GM23338 (cell line): ENCODE data around the gene NPTXR.

Experiments used
- CREB1 ChIP-seq: fragments of 250-450 bp; sonication (Bioruptor Pico); IDR thresholded peaks from 2 replicates; pipeline ENCODE4 v1.5.0; 2020; ENCODE audit warnings: low read depth, mild to moderate bottlenecking, moderate library complexity
- EZH2 ChIP-seq: fragments of 200-600 bp; sonication (generic); IDR thresholded peaks from one replicate; pipeline ENCODE4 v1.8.0; 2017; ENCODE audit warnings: antibody characterized with exemption, mild to moderate bottlenecking, low read depth; ENCODE audit not compliant: unreplicated experiment
- EZH2phosphoT487 ChIP-seq: fragments of 200-600 bp; sonication (generic); IDR thresholded peaks from one replicate; pipeline ENCODE4 v1.8.1; 2018; ENCODE audit warnings: antibody characterized with exemption; ENCODE audit not compliant: unreplicated experiment
- JUNB ChIP-seq: IDR thresholded peaks from one replicate; pipeline ENCODE4 v1.6.1; 2016; ENCODE audit warnings: antibody characterized with exemption; ENCODE audit not compliant: unreplicated experiment
- NANOG ChIP-seq: IDR thresholded peaks from 2 replicates; pipeline ENCODE4 v1.6.1; 2016; ENCODE audit warnings: antibody characterized with exemption, borderline replicate concordance
- POLR2AphosphoS5 ChIP-seq: IDR thresholded peaks from 2 replicates; pipeline ENCODE4 v1.6.1; 2016; ENCODE audit warnings: antibody characterized with exemption, low read depth
- STAT1 ChIP-seq: IDR thresholded peaks from one replicate; pipeline ENCODE4 v1.6.1; 2016; ENCODE audit warnings: antibody characterized with exemption; ENCODE audit not compliant: unreplicated experiment
- ZNF114 ChIP-seq: fragments of 250-450 bp; sonication (Bioruptor Pico); IDR thresholded peaks from 2 replicates; pipeline ENCODE4 v1.5.0; 2020; ENCODE audit warnings: mild to moderate bottlenecking, moderate library complexity
- ZNF331 ChIP-seq: fragments of 250-450 bp; sonication (Bioruptor Pico); IDR thresholded peaks from 2 replicates; pipeline ENCODE4 v1.5.0; 2020; ENCODE audit warnings: low read depth, mild to moderate bottlenecking, moderate library complexity
- TF ChIP-seq, protein P1 (sequence below): IDR thresholded peaks from one replicate; pipeline ENCODE4 v1.6.1; 2018; ENCODE audit warnings: antibody characterized with exemption; ENCODE audit not compliant: unreplicated experiment
- TF ChIP-seq, protein P2 (sequence below), 2 experiments: fragments of 200-600 bp in 1 of 2; sonication (generic) in 1 of 2; conservative IDR thresholded peaks; 2 replicates each; pipeline versions ENCODE4 v1.5.1 to v1.6.1; 2016 to 2017; ENCODE audit warnings: antibody characterized with exemption in 2 of 2, low read depth in 2 of 2, mild to moderate bottlenecking in 2 of 2, moderate library complexity in 1 of 2
- TF ChIP-seq, protein P3 (sequence below): IDR thresholded peaks from 2 replicates; pipeline ENCODE4 v1.6.1; 2016; ENCODE audit warnings: antibody characterized with exemption
- TF ChIP-seq, protein P4 (sequence below): fragments of 250-450 bp; sonication (Bioruptor Pico); IDR thresholded peaks from 2 replicates; pipeline ENCODE4 v1.5.0; 2020; ENCODE audit warnings: mild to moderate bottlenecking, moderate library complexity

DNA sequence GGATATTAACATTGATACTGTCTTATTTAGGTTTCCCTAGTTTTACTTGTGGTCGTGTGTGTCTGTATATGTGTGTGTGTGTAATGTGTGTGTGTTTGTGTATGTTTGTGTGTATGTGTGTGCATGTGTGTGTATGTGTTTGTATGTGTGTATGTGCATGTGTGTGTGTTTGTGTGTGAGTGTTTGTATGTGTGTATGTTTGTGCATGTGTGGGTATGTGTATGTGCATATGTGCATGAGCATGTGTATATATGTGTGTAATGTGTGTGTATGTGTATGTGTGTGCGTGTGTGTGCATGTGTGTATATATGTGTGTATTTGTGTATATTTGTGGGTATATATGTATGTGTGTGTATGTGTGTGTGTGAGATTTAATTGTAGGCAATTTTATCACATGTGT, 32.6 kb downstream of the NPTXR start:
- no peak for TF ChIP-seq EZH2phosphoT487
- no peak for TF ChIP-seq POLR2AphosphoS5
- TF ChIP-seq, protein P1, sequence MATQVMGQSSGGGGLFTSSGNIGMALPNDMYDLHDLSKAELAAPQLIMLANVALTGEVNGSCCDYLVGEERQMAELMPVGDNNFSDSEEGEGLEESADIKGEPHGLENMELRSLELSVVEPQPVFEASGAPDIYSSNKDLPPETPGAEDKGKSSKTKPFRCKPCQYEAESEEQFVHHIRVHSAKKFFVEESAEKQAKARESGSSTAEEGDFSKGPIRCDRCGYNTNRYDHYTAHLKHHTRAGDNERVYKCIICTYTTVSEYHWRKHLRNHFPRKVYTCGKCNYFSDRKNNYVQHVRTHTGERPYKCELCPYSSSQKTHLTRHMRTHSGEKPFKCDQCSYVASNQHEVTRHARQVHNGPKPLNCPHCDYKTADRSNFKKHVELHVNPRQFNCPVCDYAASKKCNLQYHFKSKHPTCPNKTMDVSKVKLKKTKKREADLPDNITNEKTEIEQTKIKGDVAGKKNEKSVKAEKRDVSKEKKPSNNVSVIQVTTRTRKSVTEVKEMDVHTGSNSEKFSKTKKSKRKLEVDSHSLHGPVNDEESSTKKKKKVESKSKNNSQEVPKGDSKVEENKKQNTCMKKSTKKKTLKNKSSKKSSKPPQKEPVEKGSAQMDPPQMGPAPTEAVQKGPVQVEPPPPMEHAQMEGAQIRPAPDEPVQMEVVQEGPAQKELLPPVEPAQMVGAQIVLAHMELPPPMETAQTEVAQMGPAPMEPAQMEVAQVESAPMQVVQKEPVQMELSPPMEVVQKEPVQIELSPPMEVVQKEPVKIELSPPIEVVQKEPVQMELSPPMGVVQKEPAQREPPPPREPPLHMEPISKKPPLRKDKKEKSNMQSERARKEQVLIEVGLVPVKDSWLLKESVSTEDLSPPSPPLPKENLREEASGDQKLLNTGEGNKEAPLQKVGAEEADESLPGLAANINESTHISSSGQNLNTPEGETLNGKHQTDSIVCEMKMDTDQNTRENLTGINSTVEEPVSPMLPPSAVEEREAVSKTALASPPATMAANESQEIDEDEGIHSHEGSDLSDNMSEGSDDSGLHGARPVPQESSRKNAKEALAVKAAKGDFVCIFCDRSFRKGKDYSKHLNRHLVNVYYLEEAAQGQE, result no peak
- TF ChIP-seq, protein P2, sequence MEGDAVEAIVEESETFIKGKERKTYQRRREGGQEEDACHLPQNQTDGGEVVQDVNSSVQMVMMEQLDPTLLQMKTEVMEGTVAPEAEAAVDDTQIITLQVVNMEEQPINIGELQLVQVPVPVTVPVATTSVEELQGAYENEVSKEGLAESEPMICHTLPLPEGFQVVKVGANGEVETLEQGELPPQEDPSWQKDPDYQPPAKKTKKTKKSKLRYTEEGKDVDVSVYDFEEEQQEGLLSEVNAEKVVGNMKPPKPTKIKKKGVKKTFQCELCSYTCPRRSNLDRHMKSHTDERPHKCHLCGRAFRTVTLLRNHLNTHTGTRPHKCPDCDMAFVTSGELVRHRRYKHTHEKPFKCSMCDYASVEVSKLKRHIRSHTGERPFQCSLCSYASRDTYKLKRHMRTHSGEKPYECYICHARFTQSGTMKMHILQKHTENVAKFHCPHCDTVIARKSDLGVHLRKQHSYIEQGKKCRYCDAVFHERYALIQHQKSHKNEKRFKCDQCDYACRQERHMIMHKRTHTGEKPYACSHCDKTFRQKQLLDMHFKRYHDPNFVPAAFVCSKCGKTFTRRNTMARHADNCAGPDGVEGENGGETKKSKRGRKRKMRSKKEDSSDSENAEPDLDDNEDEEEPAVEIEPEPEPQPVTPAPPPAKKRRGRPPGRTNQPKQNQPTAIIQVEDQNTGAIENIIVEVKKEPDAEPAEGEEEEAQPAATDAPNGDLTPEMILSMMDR (conservative IDR thresholded peaks at IDR 0.05; ENCODE audit: low read depth in 2 of 2), result no peak
- no peak for TF ChIP-seq STAT1
- TF ChIP-seq JUNB, result no peak
- TF ChIP-seq EZH2, result no peak
- no peak for TF ChIP-seq ZNF114 (CRISPR knock-in tag)
- TF ChIP-seq, protein P3, sequence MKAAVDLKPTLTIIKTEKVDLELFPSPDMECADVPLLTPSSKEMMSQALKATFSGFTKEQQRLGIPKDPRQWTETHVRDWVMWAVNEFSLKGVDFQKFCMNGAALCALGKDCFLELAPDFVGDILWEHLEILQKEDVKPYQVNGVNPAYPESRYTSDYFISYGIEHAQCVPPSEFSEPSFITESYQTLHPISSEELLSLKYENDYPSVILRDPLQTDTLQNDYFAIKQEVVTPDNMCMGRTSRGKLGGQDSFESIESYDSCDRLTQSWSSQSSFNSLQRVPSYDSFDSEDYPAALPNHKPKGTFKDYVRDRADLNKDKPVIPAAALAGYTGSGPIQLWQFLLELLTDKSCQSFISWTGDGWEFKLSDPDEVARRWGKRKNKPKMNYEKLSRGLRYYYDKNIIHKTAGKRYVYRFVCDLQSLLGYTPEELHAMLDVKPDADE, result no peak
- TF ChIP-seq CREB1 (CRISPR knock-in tag), result no peak
- TF ChIP-seq, protein P4, sequence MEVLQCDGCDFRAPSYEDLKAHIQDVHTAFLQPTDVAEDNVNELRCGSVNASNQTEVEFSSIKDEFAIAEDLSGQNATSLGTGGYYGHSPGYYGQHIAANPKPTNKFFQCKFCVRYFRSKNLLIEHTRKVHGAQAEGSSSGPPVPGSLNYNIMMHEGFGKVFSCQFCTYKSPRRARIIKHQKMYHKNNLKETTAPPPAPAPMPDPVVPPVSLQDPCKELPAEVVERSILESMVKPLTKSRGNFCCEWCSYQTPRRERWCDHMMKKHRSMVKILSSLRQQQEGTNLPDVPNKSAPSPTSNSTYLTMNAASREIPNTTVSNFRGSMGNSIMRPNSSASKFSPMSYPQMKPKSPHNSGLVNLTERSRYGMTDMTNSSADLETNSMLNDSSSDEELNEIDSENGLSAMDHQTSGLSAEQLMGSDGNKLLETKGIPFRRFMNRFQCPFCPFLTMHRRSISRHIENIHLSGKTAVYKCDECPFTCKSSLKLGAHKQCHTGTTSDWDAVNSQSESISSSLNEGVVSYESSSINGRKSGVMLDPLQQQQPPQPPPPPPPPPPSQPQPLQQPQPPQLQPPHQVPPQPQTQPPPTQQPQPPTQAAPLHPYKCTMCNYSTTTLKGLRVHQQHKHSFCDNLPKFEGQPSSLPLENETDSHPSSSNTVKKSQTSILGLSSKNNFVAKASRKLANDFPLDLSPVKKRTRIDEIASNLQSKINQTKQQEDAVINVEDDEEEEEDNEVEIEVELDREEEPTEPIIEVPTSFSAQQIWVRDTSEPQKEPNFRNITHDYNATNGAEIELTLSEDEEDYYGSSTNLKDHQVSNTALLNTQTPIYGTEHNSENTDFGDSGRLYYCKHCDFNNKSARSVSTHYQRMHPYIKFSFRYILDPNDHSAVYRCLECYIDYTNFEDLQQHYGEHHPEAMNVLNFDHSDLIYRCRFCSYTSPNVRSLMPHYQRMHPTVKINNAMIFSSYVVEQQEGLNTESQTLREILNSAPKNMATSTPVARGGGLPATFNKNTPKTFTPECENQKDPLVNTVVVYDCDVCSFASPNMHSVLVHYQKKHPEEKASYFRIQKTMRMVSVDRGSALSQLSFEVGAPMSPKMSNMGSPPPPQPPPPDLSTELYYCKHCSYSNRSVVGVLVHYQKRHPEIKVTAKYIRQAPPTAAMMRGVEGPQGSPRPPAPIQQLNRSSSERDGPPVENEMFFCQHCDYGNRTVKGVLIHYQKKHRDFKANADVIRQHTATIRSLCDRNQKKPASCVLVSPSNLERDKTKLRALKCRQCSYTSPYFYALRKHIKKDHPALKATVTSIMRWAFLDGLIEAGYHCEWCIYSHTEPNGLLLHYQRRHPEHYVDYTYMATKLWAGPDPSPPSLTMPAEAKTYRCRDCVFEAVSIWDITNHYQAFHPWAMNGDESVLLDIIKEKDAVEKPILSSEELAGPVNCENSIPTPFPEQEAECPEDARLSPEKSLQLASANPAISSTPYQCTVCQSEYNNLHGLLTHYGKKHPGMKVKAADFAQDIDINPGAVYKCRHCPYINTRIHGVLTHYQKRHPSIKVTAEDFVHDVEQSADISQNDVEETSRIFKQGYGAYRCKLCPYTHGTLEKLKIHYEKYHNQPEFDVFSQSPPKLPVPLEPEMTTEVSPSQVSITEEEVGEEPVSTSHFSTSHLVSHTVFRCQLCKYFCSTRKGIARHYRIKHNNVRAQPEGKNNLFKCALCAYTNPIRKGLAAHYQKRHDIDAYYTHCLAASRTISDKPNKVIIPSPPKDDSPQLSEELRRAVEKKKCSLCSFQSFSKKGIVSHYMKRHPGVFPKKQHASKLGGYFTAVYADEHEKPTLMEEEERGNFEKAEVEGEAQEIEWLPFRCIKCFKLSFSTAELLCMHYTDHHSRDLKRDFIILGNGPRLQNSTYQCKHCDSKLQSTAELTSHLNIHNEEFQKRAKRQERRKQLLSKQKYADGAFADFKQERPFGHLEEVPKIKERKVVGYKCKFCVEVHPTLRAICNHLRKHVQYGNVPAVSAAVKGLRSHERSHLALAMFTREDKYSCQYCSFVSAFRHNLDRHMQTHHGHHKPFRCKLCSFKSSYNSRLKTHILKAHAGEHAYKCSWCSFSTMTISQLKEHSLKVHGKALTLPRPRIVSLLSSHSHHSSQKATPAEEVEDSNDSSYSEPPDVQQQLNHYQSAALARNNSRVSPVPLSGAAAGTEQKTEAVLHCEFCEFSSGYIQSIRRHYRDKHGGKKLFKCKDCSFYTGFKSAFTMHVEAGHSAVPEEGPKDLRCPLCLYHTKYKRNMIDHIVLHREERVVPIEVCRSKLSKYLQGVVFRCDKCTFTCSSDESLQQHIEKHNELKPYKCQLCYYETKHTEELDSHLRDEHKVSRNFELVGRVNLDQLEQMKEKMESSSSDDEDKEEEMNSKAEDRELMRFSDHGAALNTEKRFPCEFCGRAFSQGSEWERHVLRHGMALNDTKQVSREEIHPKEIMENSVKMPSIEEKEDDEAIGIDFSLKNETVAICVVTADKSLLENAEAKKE (CRISPR knock-in tag), result no peak
- TF ChIP-seq ZNF331 (CRISPR knock-in tag), result no peak
- TF ChIP-seq NANOG, result no peak
